HEK293T (cell line): ENCODE data around the gene ENPP6.

Experiments
- CTCF ChIA-PET: fragments of 350-600 bp; formaldehyde crosslinking; extraction: SDS; loops from one replicate; lab custom pipeline; 2021; ENCODE audit warnings: antibody characterized with exemption, inconsistent platforms; lab: Yijun Ruan, JAX
- POLR2A ChIA-PET: fragments of 350-600 bp; formaldehyde crosslinking; extraction: SDS; loops from one replicate; lab custom pipeline; 2020; ENCODE audit warnings: antibody characterized with exemption, inconsistent platforms; lab: Yijun Ruan, JAX
- DNase-seq: peaks from one replicate; pipeline ENCODE4 v3.0.0; 2012; ENCODE audit warnings: mixed read lengths; ENCODE audit errors: extremely low spot score
- ARNT ChIP-seq: fragments of 450-650 bp; IDR thresholded peaks from 2 replicates; pipeline ENCODE4 v1.6.1; 2017; ENCODE audit warnings: mild to moderate bottlenecking
- BHLHE40 ChIP-seq: fragments of 450-650 bp; IDR thresholded peaks from 2 replicates; pipeline ENCODE4 v1.6.1; 2016; ENCODE audit warnings: mild to moderate bottlenecking, moderate library complexity, borderline replicate concordance
- CTBP1 ChIP-seq: fragments of 450-650 bp; IDR thresholded peaks from 2 replicates; pipeline ENCODE4 v1.6.1; 2016; ENCODE audit warnings: borderline replicate concordance
- ELF4 ChIP-seq: fragments of 450-650 bp; IDR thresholded peaks from 2 replicates; pipeline ENCODE4 v1.6.1; 2017; ENCODE audit warnings: antibody characterized with exemption
- FOXA1 ChIP-seq: fragments of 450-650 bp; IDR thresholded peaks from 2 replicates; pipeline ENCODE4 v1.6.1; 2016; ENCODE audit warnings: mild to moderate bottlenecking
- FOXK2 ChIP-seq: fragments of 450-650 bp; IDR thresholded peaks from 2 replicates; pipeline ENCODE4 v1.6.1; 2016; ENCODE audit warnings: mild to moderate bottlenecking
- FOXM1 ChIP-seq: fragments of 450-650 bp; IDR thresholded peaks from 2 replicates; pipeline ENCODE4 v1.6.1; 2017; ENCODE audit warnings: mild to moderate bottlenecking, borderline replicate concordance
- HDGF ChIP-seq: fragments of 450-650 bp; IDR thresholded peaks from 2 replicates; pipeline ENCODE4 v1.6.1; 2017; ENCODE audit warnings: antibody characterized with exemption, borderline replicate concordance
- L3MBTL2 ChIP-seq: fragments of 450-650 bp; conservative IDR thresholded peaks from 2 replicates; pipeline ENCODE4 v1.6.1; 2016; ENCODE audit warnings: mild to moderate bottlenecking
- LEF1 ChIP-seq: fragments of 450-650 bp; IDR thresholded peaks from 2 replicates; pipeline ENCODE4 v1.6.1; 2017; ENCODE audit warnings: mild to moderate bottlenecking, borderline replicate concordance
- NFRKB ChIP-seq: fragments of 450-650 bp; IDR thresholded peaks from 2 replicates; pipeline ENCODE4 v1.6.1; 2016; ENCODE audit warnings: mild to moderate bottlenecking, moderate library complexity
- PKNOX1 ChIP-seq: fragments of 450-650 bp; IDR thresholded peaks from 2 replicates; pipeline ENCODE4 v1.6.1; 2016
- SP1 ChIP-seq: fragments of 450-650 bp; IDR thresholded peaks from 2 replicates; pipeline ENCODE4 v1.6.1; 2017
- SUZ12 ChIP-seq: fragments of 450-650 bp; IDR thresholded peaks from 2 replicates; pipeline ENCODE4 v1.6.1; 2016; ENCODE audit warnings: mild to moderate bottlenecking
- TARDBP ChIP-seq: fragments of 450-650 bp; IDR thresholded peaks from 2 replicates; pipeline ENCODE4 v1.6.1; 2016
- ZNF384 ChIP-seq: fragments of 450-650 bp; IDR thresholded peaks from 2 replicates; pipeline ENCODE4 v1.6.1; 2016

The ENPP6 gene

GRCh38 chr4:184261246-184261645 lies 43.6 kb upstream of the ENPP6 start:
- TF ChIP-seq NFRKB (no peak), HDGF (no peak), L3MBTL2 (no peak), SUZ12 (no peak), FOXA1 (no peak), TARDBP (no peak), ZNF384 (no peak), LEF1 (no peak), CTBP1 (no peak), ELF4 (no peak), PKNOX1 (no peak), FOXM1 (no peak), SP1 (no peak), FOXK2 (no peak), BHLHE40 (no peak), ARNT (no peak)
- ChIA-PET POLR2A (interaction anchor here (1.5 kb wide), 2 partner anchors 213 to 276 kb away, joined by 4 read pairs; partner anchors contain the start of gene IRF2), CTCF (interaction anchor here (1.0 to 1.2 kb wide), 2 partner anchors 10 to 64 kb away, joined by 3 to 4 read pairs; no protein-coding TSS in a partner anchor)
- DNase-seq: no peak

- DNase-seq: no peak
- TF ChIP-seq NFRKB (no peak), FOXK2 (no peak), TARDBP (no peak), CTBP1 (no peak), PKNOX1 (no peak), BHLHE40 (no peak), L3MBTL2 (no peak), FOXM1 (no peak), ELF4 (no peak), FOXA1 (no peak), HDGF (no peak), ZNF384 (no peak), SP1 (no peak)
- ChIA-PET POLR2A (interaction anchor here (1.5 kb wide), 2 partner anchors 215 to 277 kb away, joined by 4 read pairs; partner anchors contain the start of gene IRF2), CTCF (interaction anchor here (0.6 kb wide), 1 partner anchor 70 kb away, joined by 3 read pairs; no protein-coding TSS in a partner anchor)
Measured at GRCh38 chr4:184259866-184260265, 42.2 kb upstream of the ENPP6 start.

DNA sequence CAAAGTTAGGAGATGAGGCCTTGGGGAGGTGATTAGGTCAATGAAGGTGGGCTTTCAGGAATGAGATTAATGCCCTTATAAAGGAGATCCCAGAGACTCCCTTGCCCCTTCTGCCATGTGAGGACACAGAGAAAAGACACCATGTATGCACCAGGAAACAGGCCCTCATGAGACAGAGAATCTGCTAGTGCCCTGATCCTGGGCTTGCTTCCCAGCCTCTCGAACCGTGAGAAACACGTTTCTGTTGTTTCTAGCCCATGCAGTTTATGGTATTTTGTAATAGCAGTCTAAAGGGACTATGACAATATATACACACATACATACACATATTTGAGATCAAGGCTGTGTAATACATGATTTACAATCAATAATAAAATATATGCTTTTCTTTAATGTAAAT lies 41.4 kb upstream of the ENPP6 start:
- no peak for DNase-seq
- TF ChIP-seq LEF1 (no peak), HDGF (no peak), SP1 (no peak), PKNOX1 (no peak), ELF4 (no peak), SUZ12 (no peak), FOXA1 (no peak), FOXK2 (no peak)
- POLR2A ChIA-PET: no interaction called here
- CTCF ChIA-PET: no interaction called here

- ChIA-PET POLR2A (no interaction called here), CTCF (no interaction called here)
Measured at GRCh38 chr4:184255871-184256642, 38.4 kb upstream of the ENPP6 start.

DNA sequence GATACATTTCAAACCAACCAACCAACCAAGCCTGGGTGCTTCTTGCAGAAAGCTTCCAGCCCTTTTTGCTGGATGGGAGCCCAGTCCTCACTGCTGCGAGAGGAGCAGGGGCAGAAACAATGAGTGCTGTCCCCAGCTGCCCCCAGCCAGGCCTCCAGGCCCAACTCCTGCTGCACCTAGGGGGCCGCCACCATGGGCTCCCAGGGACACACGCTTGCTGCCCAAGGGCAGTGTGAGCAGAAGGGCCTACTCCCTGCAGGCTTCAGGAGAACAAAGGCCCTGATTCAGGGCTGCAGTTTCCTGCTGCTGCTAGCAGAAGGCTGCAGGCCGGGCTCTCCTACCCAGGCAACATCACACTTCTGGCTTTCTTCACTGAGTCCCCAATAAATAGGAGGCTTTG lies 37.7 kb upstream of the ENPP6 start:
- POLR2A ChIA-PET: no interaction called here
- TF ChIP-seq FOXA1 (no peak), FOXM1 (no peak), NFRKB (no peak), FOXK2 (no peak), TARDBP (no peak), ZNF384 (no peak), CTBP1 (no peak), ELF4 (no peak), HDGF (no peak), ARNT (no peak)
- DNase-seq: no peak
- CTCF ChIA-PET: interaction anchor here (0.6 kb wide), 1 partner anchor 332 kb away, joined by 3 read pairs; no protein-coding TSS in a partner anchor

More at GRCh38 chr4:184255871-184256642, 38.4 kb upstream of the ENPP6 start:
- TF ChIP-seq CTBP1 (no peak), L3MBTL2 (no peak), BHLHE40 (no peak), PKNOX1 (no peak), HDGF (no peak), LEF1 (no peak)
- DNase-seq: no peak
